ENCODE data around the gene NOTCH3. TPM values are rescaled to one million over a fixed set of nuclear protein-coding genes. Genes with fewer than 3 reads are reported as not detected.

The NOTCH3 gene
- total and polyA plus RNA-seq, 2 of the 8 experiments (the other 6 are each of a cell fraction or from before 2014, with no cell fraction given) = 37.5 to 107 TPM

GRCh38 chr19:15169541-15170285 is 31.1 kb downstream of the NOTCH3 start (continued):
- no peak for TF ChIP-seq TAF1 (IDR thresholded peaks at IDR 0.05; ENCODE audit: low read depth, low read length)
- TF ChIP-seq HDAC2 (IDR thresholded peaks at IDR 0.05; ENCODE audit: borderline replicate concordance in 1 of 2, low read depth in 2 of 2, low read length in 2 of 2) = no peak
- TF ChIP-seq SIX5 (IDR thresholded peaks at IDR 0.05; ENCODE audit: low read depth, low read length) = no peak
- no peak for TF ChIP-seq ASH2L (IDR thresholded peaks at IDR 0.05; ENCODE audit: low read length)
- TF ChIP-seq SIN3A (conservative IDR thresholded peaks at IDR 0.05 in 1 of 2, IDR thresholded peaks at IDR 0.05 in 1 of 2; ENCODE audit: low read depth in 1 of 2, low read length in 2 of 2) = no peak
- TF ChIP-seq CHD1 (IDR thresholded peaks at IDR 0.05; ENCODE audit: low read depth, low read length) = no peak
- no peak for TF ChIP-seq RNF2 (IDR thresholded peaks at IDR 0.05; ENCODE audit: borderline replicate concordance, low read depth, low read length, missing control alignments, poor library complexity, severe bottlenecking)

Measured in H1 (cell line).